DND-41 (cell line): ENCODE results near the gene GARNL3.

Experiments used
- EZH2 ChIP-seq: IDR thresholded peaks from 3 replicates; pipeline ENCODE4 v1.6.1; 2012; ENCODE audit warnings: borderline replicate concordance, low read depth, mild to moderate bottlenecking, moderate library complexity, low read length, inconsistent platforms; ENCODE audit not compliant: severe bottlenecking
- TF ChIP-seq, protein P1 (sequence below): IDR thresholded peaks from 2 replicates; pipeline ENCODE4 v1.5.1; 2012; ENCODE audit warnings: borderline replicate concordance, low read length, moderate library complexity, mild to moderate bottlenecking; ENCODE audit not compliant: poor library complexity, severe bottlenecking; ENCODE audit errors: extremely low read depth

DNA sequence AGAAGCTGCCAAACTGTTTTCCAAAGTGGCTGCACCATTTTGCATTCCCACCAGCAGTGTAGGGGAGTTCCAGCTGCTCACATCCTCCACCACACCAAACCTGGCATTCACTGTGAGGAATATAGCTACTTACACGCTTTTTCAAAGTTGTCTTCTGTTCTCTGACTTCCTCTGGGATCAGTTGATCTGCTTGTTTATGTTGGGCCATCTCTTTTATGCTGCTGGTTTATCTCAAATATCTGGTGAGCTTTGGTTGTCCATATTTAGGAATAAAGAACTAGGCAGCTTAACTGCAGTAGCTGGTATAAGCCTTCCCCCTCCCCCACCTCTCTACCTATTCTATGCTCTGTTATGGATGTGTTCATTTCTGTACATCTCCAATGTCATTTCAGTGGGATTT is 151.1 kb downstream of the GARNL3 start:
- TF ChIP-seq, protein P1, sequence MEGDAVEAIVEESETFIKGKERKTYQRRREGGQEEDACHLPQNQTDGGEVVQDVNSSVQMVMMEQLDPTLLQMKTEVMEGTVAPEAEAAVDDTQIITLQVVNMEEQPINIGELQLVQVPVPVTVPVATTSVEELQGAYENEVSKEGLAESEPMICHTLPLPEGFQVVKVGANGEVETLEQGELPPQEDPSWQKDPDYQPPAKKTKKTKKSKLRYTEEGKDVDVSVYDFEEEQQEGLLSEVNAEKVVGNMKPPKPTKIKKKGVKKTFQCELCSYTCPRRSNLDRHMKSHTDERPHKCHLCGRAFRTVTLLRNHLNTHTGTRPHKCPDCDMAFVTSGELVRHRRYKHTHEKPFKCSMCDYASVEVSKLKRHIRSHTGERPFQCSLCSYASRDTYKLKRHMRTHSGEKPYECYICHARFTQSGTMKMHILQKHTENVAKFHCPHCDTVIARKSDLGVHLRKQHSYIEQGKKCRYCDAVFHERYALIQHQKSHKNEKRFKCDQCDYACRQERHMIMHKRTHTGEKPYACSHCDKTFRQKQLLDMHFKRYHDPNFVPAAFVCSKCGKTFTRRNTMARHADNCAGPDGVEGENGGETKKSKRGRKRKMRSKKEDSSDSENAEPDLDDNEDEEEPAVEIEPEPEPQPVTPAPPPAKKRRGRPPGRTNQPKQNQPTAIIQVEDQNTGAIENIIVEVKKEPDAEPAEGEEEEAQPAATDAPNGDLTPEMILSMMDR, result no peak
- no peak for TF ChIP-seq EZH2
